AG04450 (cell line): ENCODE data around the gene RARG. TPM values are rescaled to one million over a fixed set of nuclear protein-coding genes. Genes with fewer than 3 reads are reported as not detected.

ENCODE experiments used
- CTCF ChIA-PET: fragments of 300-600, 350-600 bp; formaldehyde crosslinking; extraction: SDS; loops from one replicate; lab custom pipeline; 2022; ENCODE audit warnings: antibody characterized with exemption, inconsistent platforms; lab: Charles Lee
- POLR2A ChIA-PET: fragments of 350-600 bp; formaldehyde crosslinking; extraction: SDS; loops from one replicate; lab custom pipeline; 2021; ENCODE audit warnings: antibody characterized with exemption, inconsistent platforms; lab: Yijun Ruan, JAX
- DNase-seq: peaks from one replicate; pipeline ENCODE4 v3.0.0-alpha.2; 2011; ENCODE audit warnings: low read depth, low spot score
- H3K27ac ChIP-seq: one replicate; pipeline ENCODE4 v1.5.1; 2012; ENCODE audit warnings: low read depth, low read length, control low read depth
- H3K27me3 ChIP-seq: one replicate; pipeline ENCODE4 v1.6.0; 2012; ENCODE audit warnings: low read length; ENCODE audit not compliant: control insufficient read depth, insufficient read depth
- H3K4me3 ChIP-seq: 2 replicates; pipeline ENCODE4 v1.5.1; 2011; ENCODE audit warnings: mild to moderate bottlenecking, low read depth, low read length, control low read depth
- H3K9me3 ChIP-seq: 2 replicates; pipeline ENCODE4 v1.5.1; 2012; ENCODE audit warnings: low read length; ENCODE audit not compliant: control insufficient read depth, insufficient read depth
- polyA plus RNA-seq: library from polyadenylated mRNA; depleted of rRNA; stranded (reverse); fragments of >200 nt; gene quantifications from 2 replicates; pipeline ENCODE4 v1.2.3, GENCODE V29; 2011
- TF ChIP-seq, protein P1 (sequence below): IDR thresholded peaks from 2 replicates; pipeline ENCODE4 v1.5.1; 2011; ENCODE audit warnings: low read depth, low read length, control low read depth, inconsistent platforms

Gene RARG
- polyA plus RNA-seq, 1 experiment, result 20.1 TPM

DNA sequence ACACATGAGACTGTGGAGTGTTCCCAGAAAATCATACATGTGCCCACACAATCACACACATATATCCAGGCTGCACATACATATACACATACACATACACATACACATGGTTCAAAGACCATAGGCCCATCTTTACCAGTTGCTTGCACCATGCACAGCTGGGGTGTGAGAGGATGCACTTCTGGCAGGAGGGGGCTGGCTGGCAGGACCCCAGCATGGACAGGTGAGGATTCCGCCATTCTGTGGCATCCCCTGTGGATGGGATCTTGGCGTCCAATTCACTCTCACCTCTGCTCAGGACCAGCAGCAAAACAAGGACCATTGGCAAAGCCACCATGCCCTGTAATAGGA, 31.9 kb downstream of the RARG start:
- H3K27ac ChIP-seq, result no peak overlapping the region
- no peaks in the 10 kb centered on the region for H3K27me3 ChIP-seq
- no peaks in the 10 kb centered on the region; the same call in 1 of the 2 replicates for H3K9me3 ChIP-seq
- CTCF ChIA-PET, result interaction anchor here (0.6 to 2.7 kb wide), 3 partner anchors 11 to 134 kb away, joined by 3 to 8 read pairs (median 4); no protein-coding TSS in a partner anchor
- TF ChIP-seq, protein P1, sequence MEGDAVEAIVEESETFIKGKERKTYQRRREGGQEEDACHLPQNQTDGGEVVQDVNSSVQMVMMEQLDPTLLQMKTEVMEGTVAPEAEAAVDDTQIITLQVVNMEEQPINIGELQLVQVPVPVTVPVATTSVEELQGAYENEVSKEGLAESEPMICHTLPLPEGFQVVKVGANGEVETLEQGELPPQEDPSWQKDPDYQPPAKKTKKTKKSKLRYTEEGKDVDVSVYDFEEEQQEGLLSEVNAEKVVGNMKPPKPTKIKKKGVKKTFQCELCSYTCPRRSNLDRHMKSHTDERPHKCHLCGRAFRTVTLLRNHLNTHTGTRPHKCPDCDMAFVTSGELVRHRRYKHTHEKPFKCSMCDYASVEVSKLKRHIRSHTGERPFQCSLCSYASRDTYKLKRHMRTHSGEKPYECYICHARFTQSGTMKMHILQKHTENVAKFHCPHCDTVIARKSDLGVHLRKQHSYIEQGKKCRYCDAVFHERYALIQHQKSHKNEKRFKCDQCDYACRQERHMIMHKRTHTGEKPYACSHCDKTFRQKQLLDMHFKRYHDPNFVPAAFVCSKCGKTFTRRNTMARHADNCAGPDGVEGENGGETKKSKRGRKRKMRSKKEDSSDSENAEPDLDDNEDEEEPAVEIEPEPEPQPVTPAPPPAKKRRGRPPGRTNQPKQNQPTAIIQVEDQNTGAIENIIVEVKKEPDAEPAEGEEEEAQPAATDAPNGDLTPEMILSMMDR, result no peak
- POLR2A ChIA-PET, result no interaction called here
- H3K4me3 ChIP-seq, result no peak overlapping the region
- no peak for DNase-seq

DNA sequence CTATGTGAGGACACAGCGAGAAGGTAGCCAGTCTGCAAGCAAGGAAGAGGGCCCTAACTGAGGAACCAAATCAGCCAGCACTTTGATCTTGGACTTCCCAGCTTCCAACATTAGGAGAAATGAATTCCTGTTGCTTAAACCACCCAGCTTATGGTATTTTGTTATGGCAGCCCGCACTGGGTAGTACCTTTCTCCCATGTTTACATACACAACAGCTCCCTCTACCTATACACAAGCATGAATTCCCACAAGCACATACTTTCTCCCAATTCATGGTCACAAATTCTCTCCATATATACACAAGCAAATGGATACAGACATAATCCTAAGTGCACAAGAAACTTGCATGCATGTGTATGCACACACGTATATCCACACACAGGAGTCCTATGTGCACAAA, 32.3 kb downstream of the RARG start:
- Histone ChIP-seq H3K9me3 (no peaks in the 10 kb centered on the region; the same call in 1 of the 2 replicates), H3K27me3 (no peaks in the 10 kb centered on the region), H3K27ac (no peak overlapping the region), H3K4me3 (no peak overlapping the region)
- DNase-seq, result no peak
- POLR2A ChIA-PET, result no interaction called here
- TF ChIP-seq, protein P1, result no peak
- CTCF ChIA-PET, result interaction anchor here (1.7 to 3.2 kb wide), 4 partner anchors 14 to 135 kb away, joined by 8 to 61 read pairs (median 10); partner anchors contain the start of gene AAAS

DNA sequence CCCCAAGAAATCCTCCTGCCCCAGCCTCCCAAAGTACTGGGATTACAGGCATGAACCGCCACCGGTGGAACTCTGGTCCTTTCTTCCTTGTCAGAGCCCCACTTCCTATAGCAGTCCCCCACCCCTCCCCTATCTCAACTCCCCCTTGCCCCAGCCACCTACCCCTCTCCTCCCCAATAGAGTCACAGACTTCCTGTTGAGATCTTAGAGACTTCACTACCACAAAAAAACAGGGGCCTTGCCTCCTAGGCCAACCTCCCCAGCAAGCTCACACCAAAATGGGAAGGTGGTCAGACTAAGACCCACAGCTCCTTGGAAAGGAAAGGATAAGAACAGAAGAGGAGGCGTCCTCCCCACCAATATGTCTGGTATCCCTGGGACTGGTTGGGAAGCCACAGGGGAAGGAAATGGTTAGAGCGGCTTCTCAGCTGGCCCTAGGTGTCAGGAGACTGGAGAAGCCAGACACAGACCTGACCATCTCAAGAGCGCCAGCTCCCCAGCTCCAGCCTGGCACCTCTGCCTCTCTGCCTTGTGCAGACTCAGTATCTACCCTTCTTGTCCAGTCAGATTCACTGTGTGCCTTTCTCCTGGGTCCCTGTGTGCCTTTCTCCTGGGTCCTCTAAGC, 33.4 kb downstream of the RARG start:
- Histone ChIP-seq H3K27ac (no peak overlapping the region), H3K27me3 (no peaks in the 10 kb centered on the region), H3K4me3 (no peak overlapping the region), H3K9me3 (no peaks in the 10 kb centered on the region; the same call in 1 of the 2 replicates)
- ChIA-PET POLR2A (interaction anchor here (1.3 kb wide), 1 partner anchor 132 kb away, joined by 4 read pairs; no protein-coding TSS in a partner anchor), CTCF (interaction anchor here (0.6 to 3.2 kb wide), 12 partner anchors 9 to 151 kb away, joined by 3 to 61 read pairs (median 8); partner anchors contain the start of genes AAAS and ITGB7)
- no peak for DNase-seq
- TF ChIP-seq, protein P1, result no peak

DNA sequence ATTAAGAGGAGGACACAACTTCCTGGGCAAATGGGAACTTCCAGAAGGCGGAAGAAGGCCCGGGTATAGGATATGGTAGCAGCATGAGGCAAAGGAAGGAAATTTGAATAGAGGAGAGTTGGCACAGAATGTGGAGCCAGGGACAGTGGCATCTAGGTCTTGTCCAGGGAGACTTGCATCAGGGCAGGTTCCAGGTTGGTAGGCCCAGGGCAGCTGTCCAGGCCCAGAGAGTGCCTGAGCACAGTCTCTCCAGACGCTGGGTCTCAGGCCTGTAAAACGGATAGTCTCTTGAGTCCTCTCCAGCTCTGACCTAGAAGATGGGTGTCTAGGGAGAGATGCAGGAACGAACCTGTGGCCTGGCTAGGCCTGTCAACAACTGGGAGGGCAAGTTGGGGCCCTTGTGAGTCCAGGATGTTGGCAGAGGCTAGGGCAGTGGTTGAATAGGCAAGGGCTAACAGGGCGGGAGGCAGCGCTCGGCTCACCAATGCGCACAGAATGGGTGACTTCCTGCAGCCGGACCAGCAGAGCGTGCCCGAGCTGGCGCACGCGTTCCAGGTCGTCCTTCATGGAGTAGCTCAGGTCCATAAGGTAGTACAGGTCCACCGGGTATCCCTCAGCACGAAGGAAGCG, 34.9 kb downstream of the RARG start:
- H3K27ac ChIP-seq, result no peak overlapping the region
- H3K4me3 ChIP-seq, result no peak overlapping the region
- H3K27me3 ChIP-seq, result no peaks in the 10 kb centered on the region
- no peak for DNase-seq
- no peaks in the 10 kb centered on the region; the same call in 1 of the 2 replicates for H3K9me3 ChIP-seq
- TF ChIP-seq, protein P1, result no peak
- ChIA-PET POLR2A (interaction anchor here (0.6 to 1.3 kb wide), 4 partner anchors 26 to 133 kb away, joined by 3 to 7 read pairs (median 4); partner anchors contain the start of gene SPRYD3), CTCF (interaction anchor here (0.6 to 3.2 kb wide), 28 partner anchors 10 to 220 kb away, joined by 3 to 61 read pairs (median 4); partner anchors contain the start of genes AAAS, ITGB7, SOAT2 and SPRYD3)

DNA sequence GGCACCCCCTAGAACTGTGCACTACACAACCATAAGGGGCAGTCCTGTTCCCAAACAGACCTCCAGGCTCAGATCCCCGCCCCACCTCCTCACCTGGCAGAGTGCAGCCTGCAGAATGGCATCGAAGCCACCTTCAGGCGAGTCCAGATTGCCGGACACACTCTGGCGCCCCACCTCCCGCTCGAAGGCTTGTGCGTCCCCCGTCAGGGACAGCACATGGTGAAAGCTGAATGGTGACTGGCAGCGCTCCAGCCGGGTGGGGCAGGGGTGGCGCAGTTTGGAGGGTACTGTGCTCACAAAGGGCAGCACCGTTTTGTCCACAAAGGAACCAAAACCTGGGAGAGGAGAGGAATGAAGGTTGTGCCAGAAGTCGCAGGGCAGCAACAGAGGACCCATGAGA, 35.5 kb downstream of the RARG start:
- ChIA-PET POLR2A (no interaction called here), CTCF (interaction anchor here (1.1 to 3.2 kb wide), 6 partner anchors 9 to 158 kb away, joined by 4 to 61 read pairs (median 11); no protein-coding TSS in a partner anchor)
- no peaks in the 10 kb centered on the region; the same call in 1 of the 2 replicates for H3K9me3 ChIP-seq
- DNase-seq, result no peak
- no peak overlapping the region for H3K4me3 ChIP-seq
- no peak overlapping the region for H3K27ac ChIP-seq
- TF ChIP-seq, protein P1, result no peak
- no peaks in the 10 kb centered on the region for H3K27me3 ChIP-seq
